Activated T-helper 2 cell treated with anti-CD3 and anti-CD28 coated beads, Interferon-gamma antibody, Interleukin-2, Interleukin-4, amounts not matched to agents 10 μg/mL and 5 μg/mL and 100 μg/mL, durations not matched to agents 14 hours and 24 hours and 36 hours (primary cell): ENCODE measurements around the gene NDFIP2. TPM values are rescaled to one million over a fixed set of nuclear protein-coding genes. Genes with fewer than 3 reads are reported as not detected.
"Not testable (repeated sequence)": the region's sequence is repeated elsewhere in the genome, so short reads cannot be mapped to it uniquely, and the experiment has no call there.

Experiments used
- DNase-seq: peaks from one replicate; pipeline ENCODE4 v3.0.0; 2021; ENCODE audit warnings: low spot score
- H3K27ac Mint-ChIP-seq: one replicate; pipeline ENCODE4 v1.8.0; 2021; ENCODE audit warnings: mixed read lengths
- H3K27me3 Mint-ChIP-seq: one replicate; pipeline ENCODE4 v1.8.0; 2021; ENCODE audit warnings: low read depth, mixed read lengths
- H3K36me3 Mint-ChIP-seq: one replicate; pipeline ENCODE4 v1.8.0; 2021; ENCODE audit warnings: low read depth, mixed read lengths
- H3K4me1 Mint-ChIP-seq: one replicate; pipeline ENCODE4 v1.8.0; 2021; ENCODE audit warnings: low read depth, mixed read lengths
- H3K4me3 Mint-ChIP-seq: one replicate; pipeline ENCODE4 v1.8.0; 2021; ENCODE audit warnings: low read depth, mild to moderate bottlenecking, moderate library complexity, mixed read lengths
- H3K9me3 Mint-ChIP-seq: one replicate; pipeline ENCODE4 v1.8.0; 2021; ENCODE audit warnings: mixed read lengths
- intact Hi-C: fragments of 100-400 bp; cut with micrococcal nuclease; formaldehyde crosslinking; loops from one replicate; pipeline ENCODE4 v1.15.1; 2023
- total RNA-seq: library from RNA; stranded (reverse); gene quantifications from 2 replicates; pipeline ENCODE4 v1.2.3, GENCODE V29; 2022

The NDFIP2 gene
- total RNA-seq, 1 donor from 2014 or later, result 227 TPM

GRCh38 chr13:79557666-79558065, 76.7 kb downstream of the NDFIP2 start:
- DNase-seq, result no peak
- peaks cover 43% of the 10 kb centered on the region for H3K9me3 Mint-ChIP-seq
- H3K4me3 Mint-ChIP-seq, result no peak overlapping the region
- H3K27me3 Mint-ChIP-seq, result no peaks in the 10 kb centered on the region
- H3K27ac Mint-ChIP-seq, result no peak overlapping the region
- intact Hi-C loops, result no loop called here
- H3K4me1 Mint-ChIP-seq, result peaks cover 2% of the 10 kb centered on the region
- peaks cover 73% of the 10 kb centered on the region for H3K36me3 Mint-ChIP-seq

- Mint-ChIP-seq H3K36me3 (peaks cover 61% of the 10 kb centered on the region), H3K9me3 (peaks cover 73% of the 10 kb centered on the region)
These were observed 80.0 kb downstream of the NDFIP2 start for GRCh38 chr13:79560954-79561353.

DNA sequence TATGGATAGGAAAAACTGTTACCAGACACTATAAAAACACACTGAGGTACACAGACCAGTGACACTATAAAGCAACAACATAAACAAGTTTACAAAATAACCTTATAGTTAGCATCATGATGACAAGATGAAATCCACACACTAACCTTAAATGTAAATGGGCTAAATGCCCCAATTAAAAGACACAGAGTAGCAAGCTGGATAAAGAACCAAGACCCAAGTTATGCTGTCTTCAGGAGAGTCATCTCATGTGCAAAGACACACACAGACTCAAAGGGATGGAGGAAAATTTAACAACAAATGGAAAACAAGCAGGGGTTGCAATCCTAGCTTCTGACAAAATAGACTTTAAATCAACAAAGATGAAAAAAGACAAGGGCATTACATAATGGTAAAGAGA, 81.6 kb downstream of the NDFIP2 start:
- intact Hi-C loops, result no loop called here
- Mint-ChIP-seq H3K9me3 (peaks cover 72% of the 10 kb centered on the region), H3K27me3 (no peaks in the 10 kb centered on the region)

More at GRCh38 chr13:79560954-79561353, 80.0 kb downstream of the NDFIP2 start:
- no peak overlapping the region for H3K27ac Mint-ChIP-seq
- no peaks in the 10 kb centered on the region for H3K4me1 Mint-ChIP-seq
- no peak overlapping the region for H3K4me3 Mint-ChIP-seq
- no peak for DNase-seq
- H3K27me3 Mint-ChIP-seq, result no peaks in the 10 kb centered on the region
- intact Hi-C loops, result no loop called here

DNA sequence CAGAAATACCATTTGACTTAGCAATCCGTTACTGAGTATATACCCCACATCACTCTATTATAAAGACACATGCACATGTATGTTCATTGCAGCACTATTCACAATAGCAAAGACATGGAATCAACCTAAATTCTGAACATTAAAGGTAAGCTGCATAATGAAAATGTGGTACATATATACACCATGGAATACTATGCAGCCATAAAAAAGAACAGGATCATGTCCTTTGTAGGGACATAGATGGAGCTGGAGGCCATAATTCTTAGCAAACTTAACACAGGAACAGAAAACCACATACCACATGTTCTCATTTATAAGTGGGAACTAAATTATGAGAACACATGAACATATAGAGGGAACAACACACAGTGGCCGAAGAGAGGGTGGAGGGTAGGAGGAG, 85.2 kb downstream of the NDFIP2 start:
- no peak for DNase-seq
- peaks cover 18% of the 10 kb centered on the region for H3K36me3 Mint-ChIP-seq
- no peak overlapping the region for H3K27ac Mint-ChIP-seq
- no peak overlapping the region for H3K4me3 Mint-ChIP-seq
- peaks cover 48% of the 10 kb centered on the region for H3K9me3 Mint-ChIP-seq
- intact Hi-C loops, result no loop called here
- H3K4me1 Mint-ChIP-seq, result no peaks in the 10 kb centered on the region
- H3K27me3 Mint-ChIP-seq, result no peaks in the 10 kb centered on the region

More for the DNA sequence above, 81.6 kb downstream of the NDFIP2 start:
- H3K36me3 Mint-ChIP-seq, result peaks cover 47% of the 10 kb centered on the region
- H3K4me3 Mint-ChIP-seq, result no peak overlapping the region
- no peak overlapping the region for H3K27ac Mint-ChIP-seq
- H3K4me1 Mint-ChIP-seq, result no peaks in the 10 kb centered on the region
- no peak for DNase-seq

GRCh38 chr13:79571147-79571546, 90.2 kb downstream of the NDFIP2 start:
- peaks cover 19% of the 10 kb centered on the region for H3K9me3 Mint-ChIP-seq
- no peaks in the 10 kb centered on the region for H3K27me3 Mint-ChIP-seq
- H3K27ac Mint-ChIP-seq, result no peak overlapping the region
- no peak for DNase-seq
- no peak overlapping the region for H3K4me3 Mint-ChIP-seq
- peaks cover 2% of the 10 kb centered on the region for H3K4me1 Mint-ChIP-seq
- intact Hi-C loops, result no loop called here
- H3K36me3 Mint-ChIP-seq, result peaks cover 16% of the 10 kb centered on the region

DNA sequence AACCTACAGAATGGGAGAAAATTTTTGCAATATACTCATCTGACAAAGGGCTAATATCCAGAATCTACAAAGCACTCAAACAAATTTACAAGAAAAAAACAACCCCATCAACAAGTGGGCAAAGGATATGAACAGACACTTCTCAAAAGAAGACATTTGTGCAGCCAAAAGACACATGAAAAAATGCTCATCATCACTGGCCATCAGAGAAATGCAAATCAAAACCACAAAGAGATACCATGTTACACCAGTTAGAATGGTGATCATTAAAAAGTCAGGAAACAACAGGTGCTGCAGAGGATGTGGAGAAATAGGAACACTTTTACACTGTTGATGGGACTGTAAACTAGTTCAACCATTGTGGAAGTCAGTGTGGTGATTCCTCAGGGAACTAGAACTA, 92.9 kb downstream of the NDFIP2 start:
- H3K4me1 Mint-ChIP-seq, intact Hi-C loops, H3K27me3 Mint-ChIP-seq, H3K27ac Mint-ChIP-seq, H3K4me3 Mint-ChIP-seq, DNase-seq: not testable (repeated sequence)
- Mint-ChIP-seq H3K36me3 (peaks cover 13% of the 10 kb centered on the region), H3K9me3 (peaks cover 38% of the 10 kb centered on the region)

DNA sequence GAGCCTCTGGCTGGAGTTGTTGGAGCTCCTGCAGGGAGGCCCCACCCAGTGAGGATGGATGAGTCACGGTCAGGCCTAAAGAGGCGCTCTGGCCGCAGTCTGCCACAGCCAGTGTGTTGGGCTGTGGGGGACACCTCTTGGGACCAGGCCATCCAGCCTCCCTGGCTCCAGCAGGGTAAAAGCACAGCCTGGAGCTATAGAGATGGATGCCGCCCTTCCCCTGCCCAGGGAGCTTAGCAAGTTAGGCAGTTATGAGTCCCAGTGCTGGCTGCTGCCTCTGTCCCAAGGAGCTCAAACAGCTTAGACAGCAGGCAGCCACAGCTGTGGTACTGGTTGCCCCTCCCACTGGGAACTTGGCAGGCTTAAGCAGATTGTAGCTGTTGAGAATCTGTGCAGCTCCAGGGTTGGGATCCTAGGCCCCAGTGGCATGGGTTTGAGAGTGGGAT, 100.9 kb downstream of the NDFIP2 start:
- Mint-ChIP-seq H3K27ac (no peak overlapping the region), H3K4me1 (no peaks in the 10 kb centered on the region), H3K9me3 (peaks cover 12% of the 10 kb centered on the region), H3K36me3 (no peaks in the 10 kb centered on the region), H3K27me3 (no peaks in the 10 kb centered on the region), H3K4me3 (no peak overlapping the region)
- no peak for DNase-seq
- intact Hi-C loops, result no loop called here

GRCh38 chr13:79582896-79583295, 101.9 kb downstream of the NDFIP2 start:
- H3K36me3 Mint-ChIP-seq, result no peaks in the 10 kb centered on the region
- no peak for DNase-seq
- H3K27me3 Mint-ChIP-seq, result no peaks in the 10 kb centered on the region
- intact Hi-C loops, result no loop called here
- H3K4me1 Mint-ChIP-seq, result no peaks in the 10 kb centered on the region
- H3K9me3 Mint-ChIP-seq, result peaks cover 2% of the 10 kb centered on the region
- no peak overlapping the region for H3K27ac Mint-ChIP-seq
- no peak overlapping the region for H3K4me3 Mint-ChIP-seq

DNA sequence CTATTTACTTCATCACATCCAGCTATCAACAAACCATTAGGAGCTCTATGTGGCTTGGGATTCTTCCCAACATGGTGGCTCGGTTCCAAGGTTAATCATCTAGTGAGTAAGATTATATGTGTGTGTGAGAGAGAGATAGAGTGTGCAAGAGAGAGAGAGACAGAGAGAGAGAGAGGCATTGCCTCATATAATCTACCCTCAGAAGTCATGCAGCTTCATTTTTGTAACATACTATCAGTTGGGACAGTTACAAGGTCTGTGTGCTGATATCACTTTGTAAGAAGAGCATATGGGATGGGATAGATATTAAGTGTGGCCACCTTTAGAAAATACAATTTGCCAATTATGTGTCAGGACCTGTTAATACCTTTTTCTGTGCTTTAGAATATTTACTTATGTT, 104.1 kb downstream of the NDFIP2 start:
- intact Hi-C loops, result no loop called here
- DNase-seq, result no peak
- Mint-ChIP-seq H3K36me3 (no peaks in the 10 kb centered on the region), H3K27me3 (no peaks in the 10 kb centered on the region), H3K27ac (no peak overlapping the region), H3K4me3 (no peak overlapping the region), H3K9me3 (peaks cover 9% of the 10 kb centered on the region), H3K4me1 (no peaks in the 10 kb centered on the region)

DNA sequence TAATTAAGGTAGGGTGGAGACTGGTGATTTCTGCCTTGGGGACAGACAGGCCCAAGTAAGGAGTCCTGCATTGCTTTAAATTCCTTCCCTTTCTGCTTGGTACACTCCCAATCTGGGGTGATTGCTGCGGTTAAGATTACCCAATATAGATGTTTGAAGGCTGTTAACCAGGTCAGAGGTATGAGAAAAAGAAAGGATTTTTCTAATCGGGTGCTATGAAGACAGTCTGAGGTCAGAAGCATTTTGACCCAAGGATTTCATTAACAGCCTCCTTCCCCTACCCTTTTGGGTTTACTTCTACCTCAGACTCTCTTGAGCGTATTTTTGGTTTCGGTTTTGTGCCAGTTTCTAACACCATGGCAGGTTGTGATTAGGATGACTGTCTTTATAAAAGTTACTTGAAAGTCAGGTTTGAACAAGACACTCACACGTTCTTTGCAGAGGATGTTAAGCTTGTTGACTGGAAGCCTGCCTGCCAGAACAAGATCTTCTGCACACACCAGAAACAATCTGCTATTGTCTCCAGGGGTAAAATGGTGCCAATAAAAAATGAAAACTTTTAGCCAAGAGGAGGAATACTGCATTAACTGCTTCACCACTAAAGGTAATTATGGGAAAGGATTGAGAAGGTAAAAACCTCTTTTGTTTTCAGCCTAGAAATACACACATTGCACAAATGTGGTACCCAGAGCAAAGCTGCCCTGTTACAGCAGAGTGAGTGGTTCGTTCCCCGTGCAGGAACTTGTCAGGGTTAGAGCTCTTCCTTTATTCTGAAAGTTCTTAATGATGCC, 108.8 kb downstream of the NDFIP2 start:
- H3K9me3 Mint-ChIP-seq, result peaks cover 9% of the 10 kb centered on the region
- H3K4me3 Mint-ChIP-seq, result no peak overlapping the region
- intact Hi-C loops, result no loop called here
- no peak overlapping the region for H3K27ac Mint-ChIP-seq
- no peaks in the 10 kb centered on the region for H3K4me1 Mint-ChIP-seq
- DNase-seq, result no peak
- H3K36me3 Mint-ChIP-seq, result no peaks in the 10 kb centered on the region
- H3K27me3 Mint-ChIP-seq, result no peaks in the 10 kb centered on the region

DNA sequence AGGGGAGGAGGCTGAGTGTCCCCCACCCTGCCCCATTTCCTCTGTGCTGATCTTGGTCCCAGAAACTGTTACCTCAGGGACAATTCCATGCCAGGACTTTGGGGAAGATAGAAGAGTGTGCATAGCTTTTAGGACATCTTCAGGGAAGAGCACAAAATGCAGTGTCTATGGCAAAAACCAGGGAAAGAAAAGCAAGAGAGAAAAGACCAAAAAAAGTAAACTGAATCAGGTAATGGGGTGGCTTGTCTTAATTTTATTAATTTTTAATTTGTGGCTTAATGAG, 109.4 kb downstream of the NDFIP2 start:
- Mint-ChIP-seq H3K4me3 (no peak overlapping the region), H3K36me3 (no peaks in the 10 kb centered on the region), H3K4me1 (no peaks in the 10 kb centered on the region), H3K27me3 (peaks cover under 1% of the 10 kb centered on the region), H3K27ac (no peak overlapping the region), H3K9me3 (peaks cover 9% of the 10 kb centered on the region)
- no peak for DNase-seq
- intact Hi-C loops, result no loop called here

DNA sequence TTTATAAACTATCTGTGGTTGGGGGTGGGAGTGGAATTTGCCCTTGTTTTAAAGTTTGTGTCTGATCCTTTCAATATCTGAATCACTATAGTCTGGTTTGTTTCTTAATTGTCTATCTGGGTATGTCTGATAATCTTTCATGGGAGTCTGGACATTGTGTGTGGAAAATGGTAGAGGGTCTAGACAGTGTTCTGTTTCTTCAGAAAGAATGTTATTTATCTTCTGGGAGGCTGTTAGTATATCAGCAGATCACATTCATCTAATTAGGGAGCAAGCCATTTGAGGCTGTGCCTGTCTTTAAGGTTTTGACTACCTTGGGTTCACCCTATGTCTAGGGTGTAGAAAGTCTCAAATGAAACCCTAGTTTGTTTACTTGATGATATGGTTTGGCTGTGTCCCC, 110.5 kb downstream of the NDFIP2 start:
- no peak overlapping the region for H3K27ac Mint-ChIP-seq
- H3K9me3 Mint-ChIP-seq, result peaks cover 9% of the 10 kb centered on the region
- H3K27me3 Mint-ChIP-seq, result peaks cover 6% of the 10 kb centered on the region
- intact Hi-C loops, result no loop called here
- H3K4me3 Mint-ChIP-seq, result no peak overlapping the region
- H3K4me1 Mint-ChIP-seq, result no peaks in the 10 kb centered on the region
- DNase-seq, result no peak
- H3K36me3 Mint-ChIP-seq, result no peaks in the 10 kb centered on the region

- no peak for DNase-seq
- peaks cover 7% of the 10 kb centered on the region for H3K9me3 Mint-ChIP-seq
- H3K4me3 Mint-ChIP-seq, result no peak overlapping the region
- intact Hi-C loops, result no loop called here
- H3K27ac Mint-ChIP-seq, result no peak overlapping the region
- peaks cover 11% of the 10 kb centered on the region for H3K27me3 Mint-ChIP-seq
- H3K36me3 Mint-ChIP-seq, result no peaks in the 10 kb centered on the region
- H3K4me1 Mint-ChIP-seq, result no peaks in the 10 kb centered on the region
These were observed 112.2 kb downstream of the NDFIP2 start for GRCh38 chr13:79593121-79593520.
